Bladder microvascular endothelial cell (primary cell): ENCODE results near the gene ATRIP. TPM values are rescaled to one million over a fixed set of nuclear protein-coding genes. Genes with fewer than 3 reads are reported as not detected.

Source experiments
- total RNA-seq: library from RNA; depleted of rRNA; stranded (reverse); fragments of >200 nt; gene quantifications from 2 replicates; pipeline ENCODE4 v1.2.3, GENCODE V29; 2014

Gene ATRIP
- total RNA-seq = 5.0 and 6.5 TPM in 2 replicates

DNA sequence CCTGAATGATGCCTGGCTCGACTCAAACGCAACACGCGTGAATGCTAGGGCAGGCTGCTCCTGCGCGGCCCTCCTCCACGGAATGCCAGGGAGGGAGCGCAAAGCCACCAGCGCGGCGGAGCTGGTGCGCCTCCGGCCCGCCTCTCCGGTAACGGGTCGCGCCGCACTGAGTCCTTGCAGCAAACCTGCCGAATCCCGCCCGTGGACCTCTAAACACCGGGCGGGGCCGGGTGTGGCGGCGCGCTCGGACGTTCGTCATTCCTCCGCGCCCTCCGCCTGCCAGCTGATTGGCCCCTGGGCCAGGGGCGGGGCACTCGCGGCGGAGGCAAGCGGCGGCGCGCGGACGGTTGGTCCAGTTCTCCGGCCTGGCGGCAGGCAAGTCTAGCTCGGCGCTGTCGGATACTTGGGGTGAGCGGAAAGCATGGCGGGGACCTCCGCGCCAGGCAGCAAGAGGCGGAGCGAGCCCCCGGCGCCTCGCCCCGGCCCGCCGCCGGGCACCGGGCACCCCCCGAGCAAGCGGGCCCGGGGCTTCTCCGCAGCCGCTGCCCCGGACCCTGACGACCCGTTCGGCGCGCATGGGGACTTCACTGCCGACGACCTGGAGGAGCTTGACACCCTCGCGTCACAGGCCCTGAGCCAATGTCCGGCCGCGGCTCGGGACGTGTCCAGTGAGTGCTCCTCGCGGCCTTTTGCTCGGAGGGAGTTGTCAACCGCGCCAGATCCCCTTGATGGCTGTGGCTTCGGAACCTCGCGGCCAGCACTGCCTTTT is at the start of gene ATRIP:
Gene ATRIP (plus strand): TSS at position 313 of the 769 bp plus-strand sequence. CDS start 109 bp downstream, at position 422.

DNA sequence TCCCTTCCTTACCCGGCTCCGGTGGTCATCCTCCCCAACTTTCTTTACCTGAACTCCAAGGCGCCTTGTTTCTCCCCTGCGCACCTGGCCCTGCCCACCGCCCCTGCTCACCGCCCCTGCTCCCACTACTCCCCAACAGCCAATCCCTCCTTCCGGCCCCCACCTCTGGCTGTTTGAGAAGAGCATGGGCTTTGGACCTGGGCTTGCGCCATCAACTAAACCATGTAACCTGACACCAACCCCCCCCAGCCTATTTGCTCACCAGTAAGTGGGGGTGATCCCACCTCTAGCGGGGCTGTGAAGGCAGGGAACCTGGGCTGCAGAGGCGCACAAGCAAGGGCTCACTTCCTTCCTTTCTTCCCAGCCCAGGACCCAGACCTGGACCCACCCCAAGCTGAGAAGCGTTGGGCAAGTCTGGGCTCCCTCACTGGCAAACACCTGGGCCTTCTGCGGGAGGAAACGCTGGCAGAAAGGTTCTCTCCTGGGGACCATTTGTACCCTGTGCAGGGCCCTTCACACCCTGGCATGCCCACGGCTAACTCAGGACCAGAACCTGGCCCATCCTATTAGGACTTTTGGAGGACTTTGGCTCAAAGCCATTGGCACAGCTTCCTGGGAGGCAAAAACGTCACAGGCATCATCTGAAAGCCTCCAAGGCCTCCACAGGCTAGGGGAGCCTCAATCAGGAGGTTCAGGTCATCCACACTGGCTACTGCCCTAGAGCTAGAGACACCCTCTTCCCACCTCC is 16.4 kb upstream of the ATRIP start, which contains the start of gene PLXNB1:
Gene PLXNB1 (minus strand): TSS at position 127 of the 748 bp plus-strand sequence. CDS start 5,475 bp downstream, outside the sequence.

GRCh38 chr3:48439820-48440589 is 6.5 kb upstream of the ATRIP start, which contains the start of the genes CCDC51 and TMA7:
TSS of gene CCDC51 (minus strand) at chr3:48440119. CDS start at chr3:48435128, 4,991 bp downstream.
TSS of gene TMA7 (plus strand) at chr3:48440257. CDS start at chr3:48440297, 40 bp downstream.

DNA sequence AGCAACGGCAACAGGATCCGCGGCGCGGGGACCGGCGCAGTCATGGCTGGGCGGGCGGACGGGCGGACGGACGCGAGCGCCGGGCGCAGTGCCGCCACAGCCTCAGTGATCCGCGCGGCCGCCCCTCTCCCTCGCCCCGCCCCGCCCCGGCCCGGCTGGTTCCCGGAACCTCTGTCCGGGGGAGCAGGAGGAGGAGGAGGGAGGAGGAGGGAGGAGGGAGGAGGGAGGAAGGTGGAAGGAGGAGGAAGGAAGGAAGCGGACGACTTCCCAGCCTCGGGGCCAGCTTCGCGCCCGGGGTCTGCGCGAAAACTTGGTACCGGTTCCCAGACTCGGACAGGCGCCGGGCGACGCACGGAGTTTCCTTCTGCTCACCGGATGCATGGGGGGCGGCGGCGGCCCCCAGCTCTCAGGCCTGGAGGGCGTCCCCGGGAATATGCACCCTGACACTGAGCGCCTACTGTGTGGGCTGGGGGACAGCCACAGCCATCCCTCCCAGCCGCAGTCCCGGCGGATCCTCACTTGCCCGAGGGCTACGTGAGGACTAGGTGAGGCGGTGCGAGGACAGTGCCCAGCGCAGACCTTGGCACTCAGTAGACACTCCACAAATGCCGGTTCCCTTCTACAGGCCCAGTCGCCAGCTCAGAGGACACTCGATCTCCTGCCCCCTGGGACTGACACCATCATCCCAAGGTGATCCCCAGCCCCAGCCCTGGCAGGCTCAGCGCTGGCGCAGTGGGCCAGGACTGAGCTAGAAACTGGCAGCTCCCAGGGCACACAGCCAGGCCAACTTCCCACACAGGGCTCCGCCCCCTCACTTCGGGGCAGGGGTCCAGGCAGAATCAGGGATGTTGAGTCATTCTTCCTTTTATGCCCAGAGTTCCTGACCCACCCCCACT is 57.8 kb downstream of the ATRIP start, which contains the start of gene SHISA5:
Gene SHISA5 (minus strand): TSS at position 124 of the 896 bp plus-strand sequence. CDS start 80 bp downstream, at position 44.

Other genes starting within 250 kb of the ATRIP start
- not detected in 2 replicates for gene CAMP, start 223.2 kb upstream of the ATRIP start, total RNA-seq
- gene ZNF589, start 205.6 kb upstream of the ATRIP start, total RNA-seq = 1.3 and 5.5 TPM in 2 replicates
- gene NME6, start 145.4 kb upstream of the ATRIP start, total RNA-seq = 17.0 and 33.2 TPM in 2 replicates
- not detected in 2 replicates for gene SPINK8, start 113.1 kb upstream of the ATRIP start, total RNA-seq
- not detected in 2 replicates for gene FBXW12, start 74.5 kb upstream of the ATRIP start, total RNA-seq
- gene PLXNB1, start 16.7 kb upstream of the ATRIP start, total RNA-seq = 8.6 and 46.9 TPM in 2 replicates
- 10.7 and 13.1 TPM in 2 replicates for gene CCDC51, start 6.6 kb upstream of the ATRIP start, total RNA-seq
- 185 and 357 TPM in 2 replicates for gene TMA7, start 6.5 kb upstream of the ATRIP start, total RNA-seq
- gene SHISA5, start 57.4 kb downstream of the ATRIP start, total RNA-seq = 93.1 and 126 TPM in 2 replicates
- gene PFKFB4, start 110.1 kb downstream of the ATRIP start, total RNA-seq = 1.4 and 1.5 TPM in 2 replicates
- gene UCN2, start 117.0 kb downstream of the ATRIP start, total RNA-seq = not detected in 2 replicates
- gene COL7A1, start 148.6 kb downstream of the ATRIP start, total RNA-seq = 0.25 and 0.32 TPM in 2 replicates
- gene UQCRC1, start 162.9 kb downstream of the ATRIP start, total RNA-seq = 245 and 256 TPM in 2 replicates
- gene TMEM89, start 175.0 kb downstream of the ATRIP start, total RNA-seq = not detected in 2 replicates
- 20.2 and 23.0 TPM in 2 replicates for gene SLC26A6, start 188.7 kb downstream of the ATRIP start, total RNA-seq
- gene CELSR3, start 216.1 kb downstream of the ATRIP start, total RNA-seq = 0.49 and 0.82 TPM in 2 replicates
- gene NCKIPSD, start 239.2 kb downstream of the ATRIP start, total RNA-seq = 4.7 and 7.9 TPM in 2 replicates